ENCODE measurements around the gene EFCAB12.

GRCh38 chr3:129383292-129383860 lies 45.1 kb downstream of the EFCAB12 start:
- peak; percentile 83 for TF ChIP-seq CTCF (IDR thresholded peaks at IDR 0.05; ENCODE audit: low read depth, low read length)
- TF ChIP-seq EZH2phosphoT487 (IDR thresholded peaks at IDR 0.05; ENCODE audit: low read depth): no peak
